HK-2 (cell line): ENCODE data around the gene KLHL6.
A peak's percentile ranks its signal among the peaks of the same experiment; 100 is the strongest.

Source experiments
- DNase-seq: peaks from one replicate; pipeline ENCODE4 v3.0.0-alpha.2; 2018; ENCODE audit not compliant: unreplicated experiment

Gene KLHL6

DNA sequence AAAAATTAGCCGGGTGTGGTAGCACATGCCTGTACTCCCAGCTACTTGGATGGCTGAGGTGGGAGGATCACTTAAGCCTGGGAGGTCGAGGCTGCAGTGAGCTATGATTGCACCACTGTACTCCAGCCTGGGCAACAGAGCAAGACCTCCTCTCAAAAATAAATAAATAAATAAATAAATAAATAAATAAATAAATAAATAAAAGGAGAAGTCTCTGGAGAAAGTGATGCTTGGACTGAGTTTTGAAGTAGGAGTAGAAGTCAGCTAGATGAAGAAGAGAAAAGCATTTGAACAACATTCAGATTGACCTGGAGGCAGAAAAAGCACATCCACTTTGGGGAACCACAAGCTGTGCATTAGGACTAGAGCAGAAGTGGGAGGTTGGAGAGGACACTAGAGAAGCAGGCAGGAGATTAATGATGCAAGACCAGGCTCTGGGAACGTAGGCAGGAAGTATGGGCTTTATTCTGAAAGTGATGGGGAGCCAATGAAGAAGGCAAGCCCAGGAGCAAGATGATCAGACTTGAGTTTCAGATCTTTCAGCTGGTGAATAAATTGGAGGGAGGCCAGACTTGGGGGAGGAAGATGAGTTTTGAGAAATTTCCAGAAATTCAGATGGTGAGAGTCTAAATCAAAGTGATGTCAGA is 48.7 kb downstream of the KLHL6 start:
- no peak for DNase-seq

DNA sequence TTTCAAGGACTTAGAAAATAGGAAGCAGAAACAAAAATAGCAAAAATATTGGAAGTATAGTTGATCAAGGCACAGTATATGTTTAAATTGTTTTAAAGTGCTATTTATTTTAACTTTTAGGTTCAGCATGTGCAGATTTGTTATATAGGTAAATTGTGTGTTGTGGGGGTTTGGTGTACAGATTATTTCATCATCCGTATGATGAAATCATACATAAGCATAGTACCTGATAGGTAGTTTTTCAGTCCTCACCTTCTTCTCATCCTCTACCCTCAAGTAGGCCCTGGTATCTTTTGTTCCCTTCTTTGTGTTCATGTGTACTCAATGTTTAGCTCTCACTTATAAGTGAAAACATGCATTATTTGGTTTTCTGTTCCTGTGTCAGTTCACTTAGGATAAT is 50.9 kb downstream of the KLHL6 start:
- no peak for DNase-seq

DNA sequence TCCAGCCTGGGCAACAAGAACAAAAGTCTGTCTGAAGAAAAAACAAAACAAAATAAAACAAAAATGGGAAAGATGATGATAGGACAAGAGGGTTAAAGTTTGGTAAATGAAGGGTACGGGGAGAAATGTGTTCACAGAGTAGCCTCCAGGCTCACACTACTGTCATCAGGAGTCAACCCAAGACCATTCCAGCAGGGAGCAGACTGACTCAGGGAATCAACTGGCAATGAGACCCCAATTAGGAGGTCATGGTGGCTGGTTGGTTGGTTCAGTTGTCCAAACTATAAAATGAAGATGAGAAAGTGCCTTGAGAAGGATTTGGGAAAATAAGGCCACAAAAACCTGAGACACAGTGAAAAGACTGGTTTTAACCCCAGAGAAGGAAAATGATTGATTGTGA is 51.8 kb downstream of the KLHL6 start:
- no peak for DNase-seq

DNA sequence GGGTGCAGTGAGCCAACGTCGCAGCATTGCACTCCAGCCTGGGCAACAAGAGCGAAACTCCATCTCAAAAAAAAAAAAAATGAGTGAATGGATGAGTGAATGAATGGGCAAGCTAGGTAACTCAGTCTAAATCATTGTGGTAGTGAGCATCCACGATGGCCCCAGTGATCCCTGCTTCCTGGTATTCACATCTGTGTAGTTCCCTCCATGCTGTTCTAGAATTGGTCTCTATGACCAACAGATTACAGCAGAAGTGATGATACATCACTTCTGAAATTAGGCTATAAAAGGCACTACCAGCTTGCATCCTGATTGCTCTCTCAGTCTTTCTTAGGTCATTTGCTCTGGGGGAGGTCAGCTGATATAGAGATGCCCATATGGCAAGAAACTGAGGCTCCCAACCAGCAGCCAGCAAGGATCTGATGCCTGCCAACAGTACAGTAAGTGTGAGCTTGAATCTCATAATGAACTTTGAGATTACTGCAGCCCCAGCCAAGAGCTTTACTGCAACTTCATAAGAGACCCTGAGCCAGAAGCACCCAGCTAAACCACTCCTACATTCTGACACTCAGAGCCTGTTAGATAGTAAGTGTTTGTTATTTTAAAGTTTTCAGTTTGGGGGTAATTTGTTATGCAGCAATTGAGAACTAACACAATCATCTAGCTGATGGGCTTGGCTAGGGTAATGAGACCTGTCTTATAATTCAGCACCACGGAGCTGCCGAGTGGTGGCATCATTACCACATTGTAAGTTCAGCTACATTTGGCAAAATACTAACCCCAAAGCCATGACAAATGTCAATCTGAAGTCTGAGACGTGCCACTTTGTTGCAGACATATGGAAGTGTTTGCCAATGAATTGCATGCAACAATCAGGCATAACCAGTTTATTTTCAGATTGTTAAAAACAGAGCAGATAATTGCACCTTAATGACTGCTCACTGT is 53.0 kb downstream of the KLHL6 start:
- no peak for DNase-seq

DNA sequence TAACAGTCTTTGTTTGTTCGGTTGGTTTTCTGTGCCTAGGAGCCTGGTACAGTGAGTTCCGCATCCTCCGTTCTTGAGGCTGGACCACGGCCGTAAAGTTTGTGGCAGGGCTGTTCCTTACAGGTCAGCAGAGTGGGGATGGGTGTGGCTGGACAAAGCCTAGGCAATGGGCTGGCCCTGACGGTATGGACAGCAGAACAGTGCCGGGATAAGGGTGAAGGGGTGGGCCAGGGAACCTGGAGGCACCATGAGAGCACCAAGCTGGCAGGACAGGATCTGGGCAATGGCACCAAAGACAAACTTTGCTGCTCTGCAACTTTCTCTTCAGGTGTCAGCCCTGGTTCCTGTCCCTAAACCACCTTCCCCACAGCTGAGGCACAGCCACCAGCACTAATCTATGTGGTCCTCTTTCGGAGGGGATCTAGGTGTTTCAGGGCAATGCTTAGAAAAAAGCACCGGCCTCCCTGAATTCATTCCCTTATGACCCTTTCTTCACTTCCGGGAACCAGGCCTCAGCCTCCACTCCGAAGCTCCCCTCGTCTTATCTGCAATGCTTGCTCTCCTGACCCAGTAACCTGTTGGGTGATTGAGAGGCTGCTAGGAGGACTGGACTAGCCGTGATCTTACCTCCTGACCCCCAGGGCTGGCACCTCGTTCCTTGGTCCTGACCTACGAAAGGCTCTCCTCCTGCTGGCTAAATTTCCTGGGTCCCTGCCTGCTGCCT is 54.4 kb downstream of the KLHL6 start:
- DNase-seq: no peak

DNA sequence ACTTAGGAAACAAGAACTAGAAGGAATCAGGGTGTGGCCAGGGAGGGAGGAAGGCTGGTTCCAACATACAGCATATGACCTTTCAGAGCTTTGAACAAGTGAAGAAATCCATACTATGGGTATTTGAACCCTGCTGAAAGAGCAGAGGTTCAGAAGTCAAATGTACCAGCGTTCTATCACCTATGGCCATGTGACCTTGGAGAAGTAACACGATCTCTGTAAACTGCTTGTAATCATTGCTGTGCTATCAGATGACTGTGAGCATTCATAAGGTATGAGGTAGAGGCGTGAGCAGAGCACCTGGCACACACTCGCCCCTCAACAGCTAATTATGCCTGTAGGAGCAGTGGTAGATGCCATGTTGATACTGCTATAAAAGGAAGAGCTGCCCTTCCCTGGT is 55.2 kb downstream of the KLHL6 start:
- no peak for DNase-seq

DNA sequence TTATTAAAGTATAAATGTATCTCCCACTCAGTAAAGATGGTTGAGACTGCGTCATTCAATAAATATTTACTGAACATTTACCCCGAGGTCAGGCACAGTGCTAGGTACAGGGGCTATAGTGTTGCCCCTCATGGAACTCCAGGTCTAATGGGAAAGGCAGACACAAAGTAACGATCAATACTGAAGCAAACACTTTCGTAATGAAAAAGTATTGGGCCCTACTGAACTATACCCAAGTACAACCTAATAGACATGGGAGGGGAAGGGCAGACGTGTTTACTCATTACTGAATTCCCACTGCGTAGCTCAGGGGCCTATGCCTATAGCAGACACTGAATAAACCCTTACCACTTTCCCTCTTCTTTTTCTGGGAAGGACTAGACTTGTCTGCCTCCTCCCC is 56.9 kb downstream of the KLHL6 start:
- no peak for DNase-seq

DNA sequence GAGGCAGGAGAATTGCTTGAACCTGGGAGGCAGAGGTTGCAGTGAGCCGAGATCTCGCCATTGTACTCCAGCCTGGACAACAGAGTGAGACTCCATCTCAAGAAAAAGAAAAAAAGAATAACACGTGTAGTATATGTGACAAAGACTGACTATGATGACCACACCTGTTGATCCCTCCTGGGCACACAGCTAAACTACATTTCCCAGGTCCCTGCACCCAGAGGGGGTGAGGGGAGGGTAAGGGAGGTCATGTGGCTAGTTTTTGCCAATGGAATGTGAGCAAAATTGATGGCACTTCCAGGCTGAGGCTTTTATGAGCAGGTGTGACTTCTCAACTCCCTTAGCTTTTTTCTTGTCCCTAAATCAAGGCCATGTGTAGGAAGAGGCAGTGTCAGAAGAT is 58.2 kb downstream of the KLHL6 start:
- no peak for DNase-seq

DNA sequence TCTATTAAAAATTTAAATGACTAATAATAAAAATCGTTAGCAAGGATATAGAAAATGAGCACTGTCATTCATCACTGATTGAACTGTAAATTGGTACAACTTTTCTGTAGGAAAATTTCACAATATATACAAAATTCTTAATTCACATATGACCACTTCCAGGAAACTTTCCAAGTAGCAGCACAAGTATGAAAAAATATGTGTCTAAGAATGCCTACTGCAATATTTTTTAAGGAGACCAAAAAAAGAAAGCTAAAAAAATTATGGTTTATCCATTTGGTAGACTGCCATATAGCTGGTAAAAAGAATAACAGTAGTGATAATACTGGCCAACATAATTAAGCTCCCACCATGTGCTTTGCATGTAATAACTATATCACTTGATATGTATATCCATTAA is 59.2 kb downstream of the KLHL6 start:
- DNase-seq: no peak

DNA sequence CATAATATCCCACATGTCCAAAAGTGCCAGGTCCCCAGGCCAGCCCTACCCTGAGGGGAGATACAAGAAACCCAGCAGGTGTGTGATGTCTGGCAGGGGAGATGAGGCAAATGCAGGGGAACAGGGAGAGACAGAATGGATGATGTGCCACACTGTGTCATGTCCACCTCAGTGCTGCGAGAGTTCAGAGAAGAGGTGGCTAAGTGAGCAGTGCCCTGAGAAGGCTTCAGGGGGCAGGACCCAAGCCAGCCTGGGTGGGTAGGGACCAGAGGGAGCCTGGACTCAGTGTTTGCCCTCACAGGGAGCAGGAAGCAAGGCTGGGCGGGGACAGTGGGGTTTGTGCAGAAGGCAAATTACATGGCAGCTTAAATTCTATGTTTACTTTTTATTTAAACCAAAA is 61.2 kb downstream of the KLHL6 start:
- DNase-seq: no peak

DNA sequence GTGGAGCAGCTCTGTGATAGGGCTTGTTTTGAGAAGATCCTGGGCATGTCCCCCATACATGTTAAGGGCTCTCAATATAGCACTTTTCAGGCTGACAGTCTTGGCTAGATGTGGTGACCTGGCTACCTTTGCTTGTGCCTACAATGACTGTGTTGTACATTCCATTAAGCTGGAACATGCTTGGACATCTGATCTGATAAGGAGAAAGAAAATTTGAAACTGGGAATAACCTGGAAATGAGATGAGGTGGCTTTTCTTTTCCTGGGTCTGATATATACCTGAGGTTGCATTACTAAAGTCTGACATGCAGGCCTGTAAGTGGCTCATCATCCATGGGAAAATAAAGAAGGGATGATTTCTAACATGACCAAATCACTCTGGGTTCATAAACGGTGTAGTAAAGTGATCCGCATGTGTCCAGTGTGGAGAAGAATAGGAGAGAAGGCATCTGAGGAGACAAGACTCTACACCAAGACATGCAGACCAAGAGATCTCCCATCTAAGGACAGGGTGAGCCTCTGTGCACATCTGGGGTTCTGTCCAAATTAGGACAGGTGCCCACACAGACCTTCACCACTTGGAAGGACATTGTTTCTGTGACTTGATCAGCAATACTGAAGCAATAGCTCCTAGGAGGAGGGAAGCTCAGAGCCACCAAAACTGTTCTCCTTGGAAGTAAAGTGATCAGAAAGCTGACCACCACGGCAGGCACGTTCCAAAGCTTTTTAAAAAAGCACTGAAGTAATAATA is 62.0 kb downstream of the KLHL6 start:
- no peak for DNase-seq

DNA sequence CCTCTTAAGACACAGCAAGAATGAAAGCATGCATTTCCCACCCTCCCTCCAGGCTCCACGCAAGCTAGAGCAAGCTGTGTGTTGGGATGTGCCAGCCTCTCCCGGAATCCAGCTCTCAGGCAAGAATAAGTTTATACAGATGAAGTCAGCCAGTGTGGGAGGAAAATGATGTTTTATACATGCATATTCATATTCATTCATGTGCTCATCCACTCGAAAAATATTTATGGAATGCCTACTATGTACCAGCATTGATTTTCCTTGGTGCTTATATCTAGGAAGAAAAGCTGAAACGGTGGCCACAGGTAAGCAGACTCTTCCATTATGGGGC is 62.7 kb downstream of the KLHL6 start:
- DNase-seq: no peak

DNA sequence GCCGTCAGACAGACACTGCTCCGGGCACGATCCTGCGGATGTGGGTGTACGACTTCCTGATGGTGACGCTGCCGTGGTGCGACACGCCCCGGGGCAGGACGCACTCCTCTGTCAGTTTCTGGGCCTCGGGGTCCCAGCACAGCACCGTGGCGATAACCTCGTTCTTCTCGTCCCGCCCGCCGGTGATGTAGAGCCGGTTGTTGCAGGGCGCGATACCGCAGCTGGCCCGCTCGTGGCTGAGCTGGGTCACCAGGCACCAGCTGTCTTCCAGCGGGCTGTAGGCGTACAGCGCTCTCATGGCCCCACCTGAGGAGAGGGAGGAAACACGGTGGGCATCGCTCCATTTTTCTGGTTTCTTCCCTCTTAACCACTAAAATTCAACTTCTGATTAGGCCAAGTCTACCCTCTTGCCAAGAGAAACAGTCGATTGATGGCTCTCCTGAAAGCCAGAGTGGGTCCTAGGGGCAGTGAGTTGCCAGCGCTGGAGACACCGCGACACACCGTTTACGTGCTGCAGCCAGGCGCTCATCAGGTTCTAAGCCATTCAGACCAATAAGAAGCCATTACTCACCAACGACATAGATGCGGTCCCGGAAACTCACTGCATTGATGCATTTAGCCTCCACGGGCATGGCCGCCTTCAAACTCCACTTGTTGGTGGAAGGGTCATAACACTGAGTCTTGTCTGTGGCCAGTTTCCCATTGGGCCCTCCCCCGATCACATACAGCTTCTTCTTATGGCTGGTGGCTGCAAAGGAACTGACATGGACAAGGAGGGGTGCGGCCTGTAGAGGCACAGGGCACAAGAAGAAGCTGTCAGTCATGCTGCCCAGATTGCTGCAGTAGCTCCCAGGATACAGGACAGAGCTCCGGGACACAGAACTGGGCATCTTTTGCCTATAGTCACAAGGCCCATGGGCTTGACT is 63.3 kb downstream of the KLHL6 start:
- no peak for DNase-seq

DNA sequence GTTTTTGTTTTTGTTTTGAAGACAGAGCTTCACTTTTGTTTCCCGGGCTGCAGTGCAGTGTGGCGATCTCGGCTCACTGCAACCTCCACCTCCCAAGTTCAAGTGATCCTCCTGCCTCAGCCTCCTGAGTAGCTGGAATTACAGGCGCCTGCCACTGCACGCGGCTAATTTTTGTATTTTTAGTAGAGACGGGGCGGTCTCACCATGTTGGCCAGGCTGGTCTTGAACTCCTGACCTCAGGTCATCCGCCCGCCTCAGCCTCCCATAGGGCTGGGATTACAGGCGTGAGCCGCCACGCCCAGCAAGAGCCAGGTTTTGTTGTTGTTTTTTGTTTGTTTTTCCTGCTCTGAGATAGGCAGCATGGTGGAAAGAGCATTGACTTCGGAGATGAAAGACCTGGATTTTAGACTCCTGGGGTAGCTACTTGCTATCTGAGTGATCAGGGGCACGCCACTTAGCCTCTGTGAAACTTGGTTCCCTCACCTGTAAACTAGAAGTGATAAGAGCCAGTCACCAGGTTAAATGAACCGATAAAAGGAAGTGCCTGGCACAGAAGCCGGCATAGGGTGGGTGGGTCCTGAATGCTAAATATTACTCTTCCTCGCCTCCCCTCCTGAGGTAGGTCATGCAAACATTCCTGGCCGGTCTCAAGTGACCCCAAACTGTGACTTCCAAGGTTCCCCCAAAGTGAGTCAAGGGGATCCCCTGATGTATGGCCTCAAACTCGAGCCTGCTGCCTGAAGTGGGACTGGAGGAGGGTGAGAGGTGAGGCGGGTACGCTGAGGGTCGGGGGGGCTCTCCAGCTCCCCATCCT is 64.2 kb downstream of the KLHL6 start:
- DNase-seq: no peak

DNA sequence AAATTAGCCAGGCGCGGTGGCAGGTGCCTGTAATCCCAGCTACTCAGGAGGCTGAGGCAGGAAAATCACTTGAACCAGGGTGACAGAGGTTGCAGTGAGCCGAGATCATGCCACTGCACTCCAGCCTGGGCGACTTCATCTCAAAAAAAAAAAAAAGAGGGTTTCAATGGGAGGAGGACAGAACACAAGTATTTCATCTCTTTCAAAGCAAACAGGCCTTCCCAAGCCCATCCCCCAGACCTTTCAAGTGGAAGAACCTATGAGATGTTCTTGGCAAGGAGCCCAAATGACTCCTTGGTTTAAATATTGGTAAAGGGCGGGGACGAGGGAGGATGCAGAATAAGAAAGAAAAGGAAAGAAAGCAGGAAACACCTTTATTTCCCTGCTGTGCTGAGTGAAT is 64.9 kb downstream of the KLHL6 start:
- peak; percentile 37 for DNase-seq

DNA sequence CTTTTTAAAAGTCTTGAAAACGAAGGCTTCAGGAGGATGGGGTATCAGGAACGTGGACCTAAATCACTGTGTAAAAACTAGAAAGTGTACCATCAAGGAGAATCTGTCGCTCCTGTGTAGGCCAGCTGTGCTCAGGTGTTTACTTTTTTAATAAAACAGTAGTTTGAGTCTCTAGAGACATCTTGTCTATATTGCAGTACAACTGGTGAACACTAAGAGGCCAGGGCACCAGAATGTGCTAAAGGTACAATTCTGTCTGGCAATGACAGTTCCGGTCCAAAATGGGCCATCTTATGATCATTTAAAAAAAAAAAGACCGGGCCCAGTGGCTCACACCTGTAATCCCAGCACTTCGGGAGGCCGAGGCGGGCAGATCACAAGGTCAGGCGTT is 65.3 kb downstream of the KLHL6 start:
- no peak for DNase-seq

DNA sequence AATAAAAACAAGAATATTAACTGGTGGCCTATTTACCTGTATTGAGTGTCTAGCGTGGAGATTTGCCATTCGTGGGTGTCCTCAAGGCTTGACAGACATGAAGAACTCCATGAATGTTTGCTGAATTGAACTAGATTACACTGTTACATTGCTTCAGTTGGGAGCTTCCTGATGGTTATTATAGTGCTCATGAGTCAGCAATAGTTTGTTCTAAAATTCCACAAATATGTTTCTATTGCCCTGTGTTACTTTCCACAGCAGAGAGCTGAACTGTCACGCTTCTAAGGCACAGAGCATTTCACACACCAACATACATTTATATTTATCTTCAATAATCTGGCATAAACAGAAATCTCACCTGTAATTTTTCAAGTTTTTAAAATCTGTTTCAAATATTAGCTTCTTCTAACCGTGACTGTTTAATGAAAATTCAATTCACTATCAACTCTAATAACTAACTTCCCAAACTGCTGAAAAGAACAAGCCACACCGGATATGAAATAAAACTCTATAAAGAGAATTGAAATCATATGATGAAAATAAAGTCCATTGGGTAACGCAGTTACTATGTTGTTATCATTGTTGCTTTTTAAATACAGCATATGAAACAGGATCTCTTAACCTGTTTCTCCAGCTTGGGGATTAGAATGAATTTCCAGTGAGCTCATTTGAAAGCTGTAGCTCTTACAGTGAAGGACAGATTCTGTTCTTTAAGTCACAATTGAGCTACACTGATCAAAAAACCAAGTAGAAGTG is 65.9 kb downstream of the KLHL6 start:
- DNase-seq: no peak

DNA sequence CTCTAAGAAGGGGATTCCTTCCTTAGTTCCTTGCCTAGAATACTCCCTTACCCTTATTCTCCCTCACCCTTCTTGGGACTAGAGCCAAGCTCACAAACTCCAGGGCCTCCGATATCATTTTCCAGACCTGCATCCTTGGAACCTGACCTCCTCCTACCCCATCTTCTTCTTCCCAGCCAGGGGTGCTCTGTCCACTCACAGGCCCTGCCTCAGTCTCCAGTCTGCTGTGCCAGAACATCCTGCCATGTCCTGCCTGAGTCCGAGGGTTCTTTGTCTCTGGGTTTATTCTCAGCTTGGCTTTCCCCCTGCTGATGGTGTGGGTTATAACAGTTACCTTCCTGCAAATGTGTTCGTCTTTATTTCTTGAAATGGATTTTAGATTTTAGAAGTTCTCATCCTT is 67.2 kb downstream of the KLHL6 start:
- no peak for DNase-seq

DNA sequence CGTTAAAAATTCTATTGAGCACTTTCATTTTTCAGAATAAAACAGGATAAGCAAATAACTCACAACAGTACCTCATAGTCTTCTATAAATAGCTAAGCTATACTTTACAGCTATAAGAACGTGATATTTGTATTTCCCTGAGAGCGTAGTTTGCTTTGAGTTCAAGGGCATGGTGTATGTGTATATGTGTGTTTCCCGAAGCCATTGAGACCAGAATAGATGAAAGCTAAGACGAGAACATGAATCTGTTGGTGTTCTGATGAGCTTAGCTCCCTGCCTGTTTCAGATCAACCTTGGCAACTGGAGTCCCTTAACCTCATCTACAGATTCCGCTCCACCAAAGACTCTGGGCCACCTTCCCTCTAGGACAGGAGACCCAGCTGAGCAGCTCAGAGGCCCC is 67.6 kb downstream of the KLHL6 start:
- DNase-seq: no peak
